Mucosa of stomach (tissue), 1 donor: ENCODE data around the gene RNU6-1.

Experiments used
- H3K27me3 ChIP-seq: one replicate; pipeline ENCODE4 v1.7.0; 2013; ENCODE audit warnings: mild to moderate bottlenecking, low read length; ENCODE audit not compliant: control insufficient read depth, insufficient read depth
- H3K36me3 ChIP-seq: one replicate; pipeline ENCODE4 v1.7.0; 2013; ENCODE audit warnings: low read length; ENCODE audit not compliant: control insufficient read depth, insufficient read depth
- H3K4me1 ChIP-seq: one replicate; pipeline ENCODE4 v1.7.0; 2013; ENCODE audit warnings: mild to moderate bottlenecking, low read length; ENCODE audit not compliant: control insufficient read depth, insufficient read depth
- H3K4me3 ChIP-seq: one replicate; pipeline ENCODE4 v1.7.0; 2013; ENCODE audit warnings: low read length
- H3K9ac ChIP-seq: one replicate; pipeline ENCODE4 v1.7.0; 2013; ENCODE audit warnings: mild to moderate bottlenecking, low read length, moderate library complexity
- H3K9me3 ChIP-seq: one replicate; pipeline ENCODE4 v1.7.0; 2013; ENCODE audit warnings: mild to moderate bottlenecking, low read length, moderate library complexity; ENCODE audit not compliant: control insufficient read depth
- donor health status: Pancreatic carcinoma.

RNU6-1 gene

DNA sequence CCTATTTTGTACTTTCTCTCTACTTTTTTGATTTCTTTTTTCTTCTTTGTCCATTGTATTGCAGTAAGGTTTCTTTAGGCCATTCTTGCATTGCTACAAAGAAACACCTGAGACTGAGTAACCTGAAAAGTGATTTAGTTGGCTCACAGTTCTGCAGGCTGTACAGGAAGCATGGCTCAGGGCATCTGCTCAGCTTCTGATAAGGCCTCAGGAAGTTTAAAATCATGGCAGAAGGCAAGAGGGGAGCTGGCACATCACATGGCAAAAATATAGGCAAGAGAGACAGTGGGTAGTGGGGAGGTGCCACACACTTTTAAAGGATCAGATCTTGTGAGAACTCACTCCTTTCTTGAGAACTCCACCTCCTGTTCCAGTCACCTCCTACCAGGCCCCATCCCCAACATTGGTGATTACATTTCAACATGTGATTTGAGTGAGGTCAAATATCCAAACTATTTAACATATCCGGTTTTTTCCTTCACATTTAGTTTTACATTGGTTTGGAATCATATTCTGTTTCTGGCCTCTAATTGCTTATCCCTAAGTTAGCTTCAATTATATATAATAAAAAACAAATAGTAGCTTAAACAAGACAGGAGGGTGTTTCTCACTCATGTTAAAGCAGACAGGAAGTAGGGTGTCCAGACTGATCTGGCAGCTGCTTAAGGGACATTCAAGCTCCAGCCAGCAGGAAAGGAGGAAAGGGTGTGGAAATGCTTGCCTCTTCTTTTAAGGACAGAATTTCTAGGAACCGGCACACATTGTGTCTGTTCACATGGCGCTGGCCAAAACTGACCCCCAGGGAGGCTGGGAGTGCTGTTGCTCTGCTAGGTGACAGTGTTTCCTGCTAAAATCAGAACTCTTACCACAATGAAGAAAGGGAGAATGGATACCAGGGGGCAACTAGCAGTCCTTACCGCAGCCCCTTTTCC, 43.4 kb downstream of the RNU6-1 start:
- H3K4me1 ChIP-seq, result no peaks in the 10 kb centered on the region
- H3K4me3 ChIP-seq, result no peak overlapping the region
- no peaks in the 10 kb centered on the region for H3K9me3 ChIP-seq
- H3K27me3 ChIP-seq, result no peaks in the 10 kb centered on the region
- H3K9ac ChIP-seq, result no peak overlapping the region
- H3K36me3 ChIP-seq, result no peaks in the 10 kb centered on the region

DNA sequence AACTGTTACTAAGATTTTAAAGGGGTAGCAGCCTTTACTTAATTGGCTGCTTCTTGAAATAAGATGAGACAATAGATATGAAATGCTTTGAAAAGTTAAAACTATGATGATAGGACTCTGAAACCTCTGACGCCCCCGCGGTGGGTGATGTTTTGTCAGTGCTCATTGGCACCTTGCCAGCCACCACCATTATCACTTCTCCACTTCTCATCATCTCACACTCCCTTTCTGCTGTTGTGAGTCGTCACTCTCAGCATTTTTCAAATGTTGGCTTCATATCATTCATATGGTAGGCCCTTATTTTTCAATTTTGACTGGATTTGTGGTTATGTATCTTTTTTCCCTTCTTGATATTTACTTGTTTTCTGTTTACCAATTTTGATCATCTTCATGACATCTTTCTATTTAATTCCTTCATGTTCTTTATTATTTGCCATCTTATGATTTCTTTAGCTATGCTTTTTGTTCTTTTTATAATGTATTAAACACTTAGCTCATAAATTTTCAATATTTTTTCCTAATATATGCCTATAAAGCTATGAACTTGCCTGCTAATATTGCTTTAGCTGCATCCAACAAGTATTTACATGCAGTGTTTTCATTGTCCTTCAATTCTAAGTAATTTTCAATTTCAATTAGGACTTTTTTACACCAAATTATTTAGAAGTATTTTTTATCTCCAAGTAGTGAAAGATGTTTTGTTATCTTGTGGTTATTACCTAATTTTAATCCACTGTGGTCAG, 44.8 kb downstream of the RNU6-1 start:
- H3K27me3 ChIP-seq, result no peaks in the 10 kb centered on the region
- no peaks in the 10 kb centered on the region for H3K36me3 ChIP-seq
- no peaks in the 10 kb centered on the region for H3K9me3 ChIP-seq
- no peak overlapping the region for H3K4me3 ChIP-seq
- no peaks in the 10 kb centered on the region for H3K4me1 ChIP-seq
- no peak overlapping the region for H3K9ac ChIP-seq

GRCh38 chr15:67792250-67792942, 47.4 kb downstream of the RNU6-1 start:
- Histone ChIP-seq H3K9ac (no peak overlapping the region), H3K36me3 (no peaks in the 10 kb centered on the region), H3K9me3 (no peaks in the 10 kb centered on the region), H3K4me1 (no peaks in the 10 kb centered on the region), H3K4me3 (no peak overlapping the region), H3K27me3 (no peaks in the 10 kb centered on the region)

- Histone ChIP-seq H3K27me3 (no peaks in the 10 kb centered on the region), H3K4me1 (no peaks in the 10 kb centered on the region), H3K9ac (no peak overlapping the region), H3K36me3 (no peaks in the 10 kb centered on the region), H3K9me3 (no peaks in the 10 kb centered on the region), H3K4me3 (no peak overlapping the region)
Measured at GRCh38 chr15:67790610-67791319, 49.1 kb downstream of the RNU6-1 start.
